Stimulated activated CD4-positive, alpha-beta T cell treated with anti-CD3 and anti-CD28 coated beads, Interleukin-4, amount 100 ng/mL, for 24 hours (primary cell): ENCODE measurements around the gene LSM12.
"Not testable (repeated sequence)": the region's sequence is repeated elsewhere in the genome, so short reads cannot be mapped to it uniquely, and the experiment has no call there.

Experiments
- DNase-seq: peaks from one replicate; pipeline ENCODE4 v3.0.0-alpha.2; 2020

The LSM12 gene

DNA sequence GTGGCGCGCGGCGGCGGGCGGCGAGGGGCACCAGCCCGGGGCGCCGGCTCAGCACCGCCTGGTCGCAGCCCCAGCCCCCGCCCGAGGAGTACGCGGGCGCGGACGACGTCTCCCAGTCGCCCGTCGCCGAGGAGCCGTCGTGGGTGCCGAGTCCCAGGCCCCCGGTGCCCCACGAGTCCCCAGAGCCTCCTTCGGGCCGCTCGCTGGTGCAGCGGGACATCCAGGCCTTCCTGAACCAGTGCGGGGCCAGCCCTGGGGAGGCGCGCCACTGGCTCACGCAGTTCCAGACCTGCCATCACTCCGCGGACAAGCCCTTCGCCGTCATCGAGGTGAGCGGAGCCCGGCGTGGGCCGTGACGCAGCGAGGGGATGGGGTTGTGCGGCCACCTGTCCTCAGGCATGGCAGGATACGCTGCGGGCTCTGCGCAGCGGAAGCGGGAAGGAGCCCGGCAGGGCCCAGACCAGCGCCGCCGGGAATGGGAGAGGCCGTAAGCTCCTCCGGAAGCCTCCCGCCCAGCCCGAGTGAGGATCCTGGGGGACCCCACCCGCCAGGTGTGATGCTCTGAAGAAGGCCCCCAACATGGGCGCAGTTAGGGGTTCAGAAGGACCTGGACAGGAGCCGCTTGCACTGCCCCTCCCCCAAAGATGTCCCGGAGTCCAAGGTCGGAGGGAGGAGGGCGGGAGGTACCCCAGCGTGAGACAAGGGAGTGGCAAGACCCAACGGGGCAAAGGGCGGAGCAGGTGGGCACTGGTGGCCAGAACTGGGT lies 61.5 kb downstream of the LSM12 start:
- DNase-seq: peak; percentile 12

DNA sequence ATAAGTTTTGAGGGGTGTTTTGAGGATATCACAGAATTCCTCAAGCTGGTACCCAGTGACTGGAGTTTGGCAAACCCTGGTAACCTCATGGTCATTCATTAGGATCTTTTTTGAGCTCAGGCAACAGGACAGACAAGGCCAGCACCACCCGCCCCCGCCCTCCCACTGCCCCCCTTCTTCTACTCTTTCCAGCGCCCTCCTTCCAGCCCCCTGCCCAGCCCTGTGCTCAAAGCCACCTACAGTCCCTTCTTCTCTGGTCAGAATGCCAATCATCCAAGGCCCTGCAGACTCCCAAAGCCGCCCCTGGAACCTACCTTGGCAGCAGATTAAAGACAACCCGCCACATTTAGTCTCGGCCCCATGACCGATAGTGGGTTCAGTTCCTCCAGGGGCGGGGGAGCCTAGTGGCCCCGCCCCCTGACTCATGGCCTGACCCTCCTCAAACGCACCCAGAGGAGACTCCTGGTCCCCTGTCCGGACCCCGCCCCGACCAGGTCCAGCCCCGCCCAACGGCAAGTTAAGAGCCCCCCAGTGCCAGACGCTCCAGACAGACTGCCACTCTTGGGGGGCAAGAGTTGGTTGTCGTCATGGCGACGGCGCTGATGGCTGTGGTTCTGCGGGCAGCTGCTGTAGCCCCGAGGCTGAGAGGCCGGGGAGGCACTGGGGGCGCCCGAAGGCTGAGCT lies 62.3 kb downstream of the LSM12 start, which contains the start of gene NAGS:
TSS of gene NAGS (plus strand) at position 546 of the 684 bp plus-strand sequence. CDS start at position 588, 42 bp downstream.
- DNase-seq: no peak

DNA sequence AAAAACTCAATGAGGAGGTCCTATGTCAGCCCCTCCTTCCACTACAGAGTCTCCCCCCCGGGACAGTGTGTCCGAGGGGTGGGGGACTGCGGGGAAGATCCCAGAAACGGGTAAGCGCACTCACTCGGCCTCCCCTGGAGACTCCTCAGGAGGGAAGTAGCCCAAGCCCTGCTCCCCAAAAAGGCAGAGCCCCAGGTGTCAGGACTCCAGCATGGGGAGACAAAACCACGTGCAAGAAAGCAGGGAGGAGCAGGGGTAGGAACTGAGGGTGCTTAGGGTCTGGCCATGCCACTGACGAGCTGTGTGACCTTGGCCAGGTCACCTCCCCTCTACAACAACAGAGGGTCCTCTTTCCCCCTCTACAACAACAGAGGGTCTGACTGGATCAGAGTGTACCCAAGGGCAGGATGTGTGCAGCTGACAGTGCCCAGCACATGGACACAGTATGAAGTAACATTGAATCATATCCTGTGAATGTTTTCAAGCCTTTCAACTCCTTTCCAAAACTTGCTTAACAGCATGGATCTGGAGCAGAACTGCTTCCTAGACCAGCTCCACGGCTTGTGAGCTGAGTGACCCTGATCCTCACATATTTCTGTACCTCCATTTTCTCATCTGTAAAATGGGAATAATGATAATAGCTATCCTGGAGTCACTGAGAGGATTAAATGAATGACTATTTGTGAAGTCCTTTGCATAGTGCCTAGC lies 64.2 kb downstream of the LSM12 start:
- no peak for DNase-seq

DNA sequence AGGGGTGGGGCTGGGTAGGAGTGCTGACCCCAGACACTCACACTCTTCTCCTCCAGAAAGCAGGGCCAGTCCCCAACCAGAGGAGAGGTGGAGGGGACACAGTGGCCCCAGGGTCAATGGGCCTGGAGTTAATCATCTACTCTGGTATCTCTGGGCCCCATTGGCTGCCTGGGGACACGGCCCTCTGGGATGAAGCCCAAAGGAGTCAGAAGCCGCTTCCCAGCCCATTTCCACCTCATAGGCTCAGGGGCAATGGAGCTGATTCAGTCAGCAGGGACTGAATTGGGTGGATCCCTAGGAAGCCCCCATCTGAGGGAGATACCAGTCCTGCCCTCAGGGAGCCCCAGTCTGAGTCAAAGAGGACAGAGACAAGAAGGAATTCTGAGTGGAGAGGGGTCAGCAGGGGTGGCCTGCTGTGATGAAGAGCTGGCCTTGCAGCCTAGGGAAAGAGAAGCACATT lies 65.0 kb downstream of the LSM12 start:
- DNase-seq: no peak

DNA sequence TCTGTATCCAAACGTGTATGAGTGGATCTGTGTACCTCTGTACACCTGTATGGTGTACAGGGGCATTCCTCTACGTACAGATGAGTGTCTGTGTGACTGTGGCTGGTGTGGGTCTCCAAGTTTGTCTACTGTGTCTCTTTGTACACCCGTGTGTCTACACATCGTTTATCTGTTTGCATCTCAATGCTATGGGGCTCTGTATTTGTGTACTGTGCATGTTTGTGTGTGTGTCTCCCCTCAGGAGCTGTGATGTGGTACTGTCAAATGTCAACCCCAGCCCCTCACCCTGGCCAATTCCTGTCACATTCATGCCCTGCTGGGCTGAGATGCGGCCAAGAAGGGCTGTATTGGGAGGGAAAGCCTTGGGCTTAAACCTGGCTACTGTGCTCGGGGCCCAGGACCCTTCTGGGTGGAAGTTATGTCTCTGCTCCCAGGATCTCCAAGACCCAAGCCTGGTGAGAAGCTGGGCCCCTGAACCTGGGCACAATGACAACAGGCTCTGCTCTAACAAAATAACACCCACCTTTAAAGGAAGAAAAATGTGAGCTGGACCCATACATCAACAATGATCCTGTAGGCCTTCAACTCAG lies 65.5 kb downstream of the LSM12 start:
- DNase-seq: no peak

DNA sequence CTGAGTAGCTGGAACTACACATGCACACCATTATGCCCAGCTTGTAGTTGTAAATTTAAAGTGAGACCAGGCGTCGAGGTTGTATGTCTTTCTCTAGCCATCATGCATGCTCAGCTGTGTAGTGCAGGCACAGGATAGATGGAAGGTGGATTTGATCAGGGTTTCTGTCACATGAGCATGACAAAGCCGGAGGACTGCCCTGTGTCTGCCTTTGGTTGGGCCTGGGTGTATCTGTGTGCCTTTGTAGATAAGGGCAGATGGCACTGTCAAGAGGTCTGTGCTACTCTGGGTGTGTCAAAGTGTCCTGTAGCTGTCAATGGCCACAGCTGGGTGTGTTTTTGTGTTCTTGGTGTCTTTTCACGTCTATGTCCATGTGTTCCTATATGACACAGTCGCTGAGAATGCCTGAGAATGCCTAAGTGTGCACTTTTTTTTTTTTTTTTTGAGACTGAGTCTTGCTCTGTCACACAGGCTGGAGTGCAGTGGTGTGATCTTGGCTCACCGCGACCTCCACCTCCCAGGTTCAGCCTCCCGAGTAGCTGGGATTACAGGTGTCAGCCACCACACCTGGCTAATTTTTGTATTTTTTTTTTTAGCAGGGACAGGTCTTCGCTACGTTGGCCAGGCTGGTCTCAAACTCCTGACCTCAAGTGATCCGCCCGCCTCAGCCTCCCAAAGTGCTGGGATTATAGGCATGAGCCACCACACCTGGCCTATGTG lies 66.2 kb downstream of the LSM12 start:
- no peak for DNase-seq

DNA sequence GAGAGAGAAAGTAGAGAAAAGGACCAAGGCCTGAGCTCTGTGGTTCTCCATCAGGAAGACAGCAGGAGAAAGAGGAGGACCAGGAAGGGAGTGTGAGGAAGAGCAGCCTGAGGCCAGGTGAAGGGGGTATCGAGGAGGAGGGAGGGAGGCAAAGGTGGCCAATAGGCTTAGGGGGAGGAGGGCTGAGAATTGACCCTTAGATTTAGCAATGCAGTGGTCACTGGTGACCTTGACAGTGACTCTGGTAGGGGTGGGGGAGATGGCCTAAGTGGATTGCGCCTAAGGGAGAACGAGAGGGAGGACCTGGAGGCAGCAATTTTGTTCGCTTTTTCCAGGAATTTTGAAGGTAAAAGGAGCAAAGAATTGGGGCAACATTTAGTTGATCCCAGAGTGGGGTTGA lies 67.4 kb downstream of the LSM12 start:
- no peak for DNase-seq

DNA sequence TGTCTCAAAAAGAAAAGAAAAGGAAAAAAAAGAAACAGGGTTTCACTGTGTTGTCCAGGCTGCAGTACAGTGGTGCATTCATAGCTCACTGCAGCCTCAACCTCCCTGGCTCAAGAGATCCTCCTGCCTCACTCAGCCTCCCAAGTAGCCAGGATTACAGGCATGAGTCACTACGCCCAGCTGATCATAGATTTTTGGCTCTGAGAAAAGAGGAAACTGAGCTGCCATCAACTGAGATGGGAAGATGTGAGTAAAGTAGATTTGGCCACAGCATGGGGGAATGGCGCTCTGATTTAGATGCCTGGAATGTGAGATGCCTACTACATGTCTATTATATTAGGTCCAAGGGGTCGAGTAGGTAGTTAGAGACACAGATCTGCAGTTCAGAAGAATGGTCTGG lies 67.9 kb downstream of the LSM12 start:
- DNase-seq: no peak

DNA sequence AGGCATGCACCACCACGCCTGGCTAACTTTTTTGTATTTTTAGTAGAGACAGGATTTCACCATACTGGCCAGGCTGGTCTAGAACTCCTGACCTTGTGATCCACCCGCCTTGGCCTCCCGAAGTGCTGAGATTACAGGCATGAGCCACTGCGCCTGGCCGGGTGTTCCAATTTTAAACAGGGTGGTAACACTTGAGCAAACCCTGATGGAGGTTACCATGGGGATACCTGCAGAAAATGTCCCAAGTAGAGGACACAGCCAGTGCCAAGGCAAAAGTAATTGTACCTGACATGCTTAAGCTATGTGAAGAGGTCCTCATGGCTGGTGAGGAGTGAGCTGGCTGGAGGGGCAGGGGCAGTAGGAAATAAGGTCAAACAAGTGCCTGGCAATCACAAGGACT lies 69.3 kb downstream of the LSM12 start:
- not testable (repeated sequence) for DNase-seq

DNA sequence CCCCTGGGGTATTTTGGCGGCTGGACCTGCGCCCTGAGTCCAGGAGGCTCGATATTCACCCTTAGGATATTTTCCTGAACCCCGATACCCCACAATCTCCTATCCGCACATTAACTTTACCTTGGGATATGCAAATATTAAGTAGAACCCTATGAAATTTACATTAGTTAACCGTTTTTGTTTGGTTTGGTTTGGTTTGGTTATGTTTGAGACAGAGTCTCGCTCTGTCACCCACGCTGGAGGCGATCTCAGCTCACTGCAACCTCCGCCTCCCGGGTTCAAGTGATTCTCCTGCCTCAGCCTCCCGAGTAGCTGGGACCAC lies 71.4 kb downstream of the LSM12 start:
- DNase-seq: no peak

DNA sequence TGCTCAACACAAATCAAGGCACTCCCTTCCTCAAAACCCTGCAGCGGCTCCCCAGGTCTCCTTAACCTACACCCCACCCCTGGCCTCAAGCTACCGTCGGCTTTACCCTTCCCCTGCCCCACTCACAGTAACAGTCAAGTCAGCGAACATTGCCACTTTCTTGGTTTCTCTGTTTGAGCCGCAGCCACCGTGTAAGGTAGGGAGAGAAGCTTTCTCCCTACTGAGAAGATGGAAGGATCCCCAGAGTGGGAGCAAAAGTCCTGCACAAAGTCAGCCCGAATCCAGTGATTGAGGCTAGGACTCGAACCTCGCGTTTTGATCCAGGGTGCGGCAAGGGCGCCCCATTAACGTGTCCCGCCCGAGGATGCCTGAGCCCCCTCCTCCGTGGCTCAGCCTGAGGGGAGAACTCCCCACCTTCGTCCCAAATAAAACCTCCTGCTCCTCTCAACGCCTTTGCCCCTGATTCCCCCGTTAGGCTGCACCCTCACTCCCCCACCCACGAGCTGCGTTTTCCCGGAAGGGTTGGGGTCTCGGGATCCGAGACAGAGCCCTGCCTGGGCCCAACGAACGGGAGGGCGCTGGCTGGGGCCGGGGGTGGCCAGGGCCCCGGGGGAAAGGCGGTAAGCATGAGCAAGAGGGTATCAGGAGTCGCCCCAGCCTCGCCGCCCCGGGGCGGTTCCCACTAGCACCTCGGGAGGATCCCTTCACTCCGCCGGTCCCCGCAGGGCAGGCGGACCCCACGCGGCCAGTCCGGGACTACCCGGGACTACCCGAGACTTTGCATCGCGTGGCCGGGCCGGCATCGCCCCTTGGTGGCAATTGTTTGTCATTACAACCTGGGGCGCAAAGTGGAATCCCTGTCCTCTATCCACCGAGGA lies 72.0 kb downstream of the LSM12 start:
- DNase-seq: peak; percentile 70

DNA sequence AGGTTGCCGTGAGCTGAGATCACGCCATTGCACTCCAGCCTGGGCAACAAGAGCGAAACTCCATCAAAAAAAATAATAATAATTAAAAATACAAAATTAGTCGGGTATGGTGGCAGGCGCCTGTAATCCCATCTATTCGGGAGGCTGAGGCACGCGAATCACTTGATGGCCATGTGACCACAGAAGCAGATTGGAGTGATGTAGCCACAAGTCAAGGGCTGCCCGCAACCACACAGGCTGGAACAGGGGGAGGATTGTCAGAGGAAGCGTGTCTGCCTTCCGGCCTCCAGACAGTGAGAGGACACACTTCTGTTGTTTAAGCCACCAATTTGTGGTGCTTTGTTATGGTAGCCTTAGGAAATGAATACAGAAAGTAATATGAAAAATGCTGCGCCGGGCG lies 73.8 kb downstream of the LSM12 start:
- no peak for DNase-seq

DNA sequence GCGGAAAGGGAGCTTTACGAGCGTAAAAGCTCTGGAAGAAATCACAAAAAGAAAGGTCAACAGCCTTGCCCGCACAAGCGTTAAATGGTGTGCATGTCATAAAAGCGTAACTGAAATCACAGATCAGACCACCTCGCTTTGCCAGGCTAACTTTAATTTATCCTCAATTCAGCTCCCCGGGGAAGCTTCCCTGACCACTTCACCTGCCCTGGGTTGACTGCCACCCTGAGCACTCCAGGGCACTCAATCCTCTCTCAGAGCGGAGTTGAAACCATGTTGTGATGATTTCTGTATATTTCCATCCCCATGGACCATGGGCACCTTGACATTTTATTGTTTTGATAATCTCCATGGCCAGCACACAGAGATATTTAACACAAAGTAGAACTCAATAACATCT lies 78.2 kb downstream of the LSM12 start:
- DNase-seq: no peak

DNA sequence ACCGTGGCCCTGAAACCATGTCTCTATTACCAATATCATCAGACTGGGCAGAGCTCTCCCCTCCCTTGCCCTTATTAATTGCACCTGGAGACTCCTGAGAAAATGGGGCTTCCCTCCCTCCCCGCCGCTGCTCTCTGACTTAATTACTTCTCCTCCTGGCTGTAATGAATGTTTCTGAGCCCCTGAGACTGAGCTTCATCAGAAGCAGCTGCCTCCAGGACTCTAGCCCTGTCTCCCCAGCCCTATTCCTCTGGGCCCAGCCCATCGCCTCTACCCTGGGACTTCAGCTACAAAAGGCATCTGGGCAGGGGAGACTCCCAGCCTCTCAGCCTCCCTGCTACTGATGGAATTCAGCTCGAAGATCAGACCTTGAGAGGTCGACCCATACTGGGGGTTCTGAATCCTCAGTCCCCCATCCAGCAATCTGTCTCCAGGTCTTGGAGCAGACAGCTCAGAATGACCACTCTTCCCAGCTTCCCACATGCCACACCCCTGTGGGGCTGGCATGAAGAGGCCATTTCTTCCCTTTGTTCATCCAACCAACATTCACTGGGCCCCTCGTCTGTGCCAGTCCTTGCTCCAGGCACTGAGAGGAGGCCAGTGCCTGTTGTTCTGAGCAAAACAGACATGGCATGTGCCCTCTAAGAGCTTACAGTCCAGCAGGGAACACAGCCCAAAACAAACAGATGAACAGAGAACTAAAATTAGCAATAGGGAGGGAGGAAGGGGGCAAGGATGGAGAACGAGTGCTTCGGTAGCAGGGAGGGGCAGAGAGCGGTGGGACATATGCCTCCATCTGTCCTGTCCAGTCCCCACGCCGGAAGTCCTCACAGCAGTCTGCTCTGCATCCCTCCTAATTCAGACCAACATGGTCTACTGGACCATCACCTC lies 79.1 kb downstream of the LSM12 start:
- DNase-seq: no peak

DNA sequence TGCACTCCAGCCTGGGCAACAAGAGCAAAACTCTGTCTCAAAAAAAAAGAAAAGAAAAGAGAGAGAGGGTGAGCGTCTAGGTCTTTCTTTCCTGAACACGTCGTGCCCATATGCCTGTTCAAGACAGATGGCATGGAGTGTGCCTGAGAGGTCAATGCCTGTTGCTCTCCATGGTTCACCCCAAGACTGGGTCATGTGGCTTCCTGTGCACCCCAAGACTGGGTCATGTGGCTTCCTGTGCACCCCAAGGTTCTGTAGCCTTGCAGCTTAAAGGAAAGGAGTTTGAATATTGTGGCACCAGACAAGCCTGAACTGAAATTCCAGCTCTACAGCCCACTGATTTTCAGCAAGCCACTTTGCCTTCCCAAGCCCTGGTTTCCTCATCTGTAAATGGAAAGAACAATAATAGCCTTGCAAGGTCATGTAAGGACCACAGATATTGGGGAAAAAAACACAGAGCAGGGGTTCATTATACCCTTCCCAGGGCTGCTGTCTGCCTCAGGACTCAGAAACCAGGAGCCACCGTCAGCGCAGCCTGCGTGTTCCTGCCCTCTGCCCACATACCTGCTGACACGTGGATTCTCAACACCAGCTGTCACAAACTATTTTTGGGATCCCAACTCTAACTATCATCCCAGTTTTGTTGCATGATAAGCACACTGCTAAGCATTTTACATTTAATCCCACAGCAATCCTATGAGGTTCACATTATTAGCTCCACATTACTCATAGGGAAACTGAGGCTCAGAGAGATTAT lies 80.1 kb downstream of the LSM12 start:
- no peak for DNase-seq

DNA sequence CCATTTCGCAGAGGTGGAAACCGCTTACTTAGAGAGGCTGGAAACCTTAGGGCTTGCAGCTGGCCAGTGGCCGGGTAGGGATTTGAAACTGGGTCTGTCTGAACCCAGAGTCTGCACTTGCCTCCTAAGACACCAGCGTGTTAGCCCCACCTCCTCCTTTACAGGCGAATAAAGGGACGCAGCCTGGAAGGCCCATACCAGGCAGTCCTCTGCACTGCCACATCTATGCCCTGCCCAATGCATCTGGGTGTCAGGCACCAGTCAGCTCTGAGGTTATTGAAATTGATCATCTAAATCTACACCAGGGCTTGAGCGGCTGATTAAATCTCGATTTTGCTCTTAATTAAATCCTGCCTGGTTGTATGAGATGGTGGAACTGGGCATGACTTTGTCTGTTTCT lies 82.0 kb downstream of the LSM12 start:
- DNase-seq: no peak
